GM12878 (cell line): ENCODE results near the gene GINS2.

Source experiments
- RAD21 ChIP-seq: IDR thresholded peaks from 2 replicates; pipeline ENCODE4 v1.6.1; 2011; ENCODE audit warnings: mild to moderate bottlenecking, low read depth, low read length, moderate library complexity; ENCODE audit not compliant: insufficient read depth
- RAD51 ChIP-seq: fragments of 450-650 bp; IDR thresholded peaks from 2 replicates; pipeline ENCODE4 v1.6.1; 2016; ENCODE audit warnings: moderate library complexity, mild to moderate bottlenecking, inconsistent platforms
- RFX5 ChIP-seq: IDR thresholded peaks from 2 replicates; pipeline ENCODE4 v1.6.1; 2011; ENCODE audit warnings: low read depth, low read length, improper control_type of control experiment
- SRF ChIP-seq, 2 experiments: IDR thresholded peaks; 2 replicates each; pipeline ENCODE4 v1.6.1; 2011; ENCODE audit warnings: low read depth in 2 of 2, low read length in 2 of 2, mild to moderate bottlenecking in 1 of 2, moderate library complexity in 1 of 2
- ZNF24 ChIP-seq: fragments of 450-650 bp; IDR thresholded peaks from 2 replicates; pipeline ENCODE4 v1.6.1; 2017; ENCODE audit warnings: antibody characterized with exemption, mild to moderate bottlenecking
- TF ChIP-seq, protein P1 (sequence below), 3 experiments: IDR thresholded peaks in 2 of 3; conservative IDR thresholded peaks in 1 of 3; 2 replicates each; pipeline ENCODE4 v1.5.1; 2011; ENCODE audit warnings: low read depth in 3 of 3, low read length in 3 of 3, mild to moderate bottlenecking in 3 of 3, control low read depth in 2 of 3, moderate library complexity in 2 of 3, inconsistent platforms in 1 of 3, mixed read lengths in 1 of 3; ENCODE audit not compliant: control insufficient read depth in 2 of 3, insufficient read depth in 1 of 3; ENCODE audit errors: extremely low read depth in 1 of 3
- TF ChIP-seq, protein P2 (sequence below): fragments of 450-650 bp; formaldehyde crosslinking; IDR thresholded peaks from 2 replicates; pipeline ENCODE4 v1.4.0; 2020; ENCODE audit warnings: mild to moderate bottlenecking, moderate library complexity
- TF ChIP-seq, protein P3 (sequence below): IDR thresholded peaks from 2 replicates; pipeline ENCODE4 v1.6.1; 2011; ENCODE audit warnings: low read depth, low read length, improper control_type of control experiment, borderline replicate concordance

DNA sequence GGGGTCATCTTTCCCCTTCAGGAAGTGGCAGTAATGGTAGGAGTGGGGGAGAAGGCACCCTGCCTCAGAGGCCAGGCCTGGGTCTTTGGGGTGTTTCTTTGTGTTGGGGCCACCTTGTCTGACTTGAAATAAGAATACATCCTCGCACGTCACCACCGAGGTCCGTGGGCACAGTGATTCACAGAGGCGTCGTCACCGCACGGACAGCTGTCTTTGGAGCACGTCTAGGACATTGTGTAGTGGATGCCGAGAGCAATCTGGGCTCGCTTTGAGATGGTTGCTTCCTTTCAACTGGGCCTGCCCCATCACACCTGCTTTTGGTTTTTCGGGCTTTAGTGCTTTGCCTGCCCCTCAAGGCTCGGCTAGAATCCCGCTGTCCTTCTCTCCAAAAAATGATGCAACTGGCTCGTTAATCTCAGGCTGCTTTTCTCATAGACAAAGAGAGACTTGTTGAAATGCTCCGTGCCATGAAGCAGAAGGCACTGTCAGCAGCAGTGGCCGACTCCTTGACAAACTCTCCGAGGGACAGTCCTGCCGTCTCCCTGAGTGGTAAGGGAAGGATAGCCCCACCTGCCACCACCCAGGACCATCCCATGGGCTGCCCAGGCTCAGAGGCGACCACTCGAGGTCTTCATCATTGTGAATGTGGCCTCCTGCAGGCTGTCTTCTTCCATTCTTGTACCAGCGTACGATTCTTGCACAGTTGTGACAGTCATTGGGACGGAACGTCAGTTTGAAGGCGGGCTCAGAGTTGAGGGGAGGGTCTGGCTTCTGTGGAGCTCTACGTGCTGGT is 24.0 kb downstream of the GINS2 start:
- TF ChIP-seq RAD21 (no peak), RFX5 (no peak), RAD51 (no peak), ZNF24 (no peak), SRF (IDR thresholded peaks at IDR 0.05; ENCODE audit: low read depth in 2 of 2, low read length in 2 of 2) (no peak)
- TF ChIP-seq, protein P1, sequence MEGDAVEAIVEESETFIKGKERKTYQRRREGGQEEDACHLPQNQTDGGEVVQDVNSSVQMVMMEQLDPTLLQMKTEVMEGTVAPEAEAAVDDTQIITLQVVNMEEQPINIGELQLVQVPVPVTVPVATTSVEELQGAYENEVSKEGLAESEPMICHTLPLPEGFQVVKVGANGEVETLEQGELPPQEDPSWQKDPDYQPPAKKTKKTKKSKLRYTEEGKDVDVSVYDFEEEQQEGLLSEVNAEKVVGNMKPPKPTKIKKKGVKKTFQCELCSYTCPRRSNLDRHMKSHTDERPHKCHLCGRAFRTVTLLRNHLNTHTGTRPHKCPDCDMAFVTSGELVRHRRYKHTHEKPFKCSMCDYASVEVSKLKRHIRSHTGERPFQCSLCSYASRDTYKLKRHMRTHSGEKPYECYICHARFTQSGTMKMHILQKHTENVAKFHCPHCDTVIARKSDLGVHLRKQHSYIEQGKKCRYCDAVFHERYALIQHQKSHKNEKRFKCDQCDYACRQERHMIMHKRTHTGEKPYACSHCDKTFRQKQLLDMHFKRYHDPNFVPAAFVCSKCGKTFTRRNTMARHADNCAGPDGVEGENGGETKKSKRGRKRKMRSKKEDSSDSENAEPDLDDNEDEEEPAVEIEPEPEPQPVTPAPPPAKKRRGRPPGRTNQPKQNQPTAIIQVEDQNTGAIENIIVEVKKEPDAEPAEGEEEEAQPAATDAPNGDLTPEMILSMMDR (IDR thresholded peaks at IDR 0.05 in 2 of 3, conservative IDR thresholded peaks at IDR 0.05 in 1 of 3; ENCODE audit: control insufficient read depth in 2 of 3, extremely low read depth in 1 of 3, insufficient read depth in 1 of 3, low read depth in 3 of 3, low read length in 3 of 3): no peak
- TF ChIP-seq, protein P2, sequence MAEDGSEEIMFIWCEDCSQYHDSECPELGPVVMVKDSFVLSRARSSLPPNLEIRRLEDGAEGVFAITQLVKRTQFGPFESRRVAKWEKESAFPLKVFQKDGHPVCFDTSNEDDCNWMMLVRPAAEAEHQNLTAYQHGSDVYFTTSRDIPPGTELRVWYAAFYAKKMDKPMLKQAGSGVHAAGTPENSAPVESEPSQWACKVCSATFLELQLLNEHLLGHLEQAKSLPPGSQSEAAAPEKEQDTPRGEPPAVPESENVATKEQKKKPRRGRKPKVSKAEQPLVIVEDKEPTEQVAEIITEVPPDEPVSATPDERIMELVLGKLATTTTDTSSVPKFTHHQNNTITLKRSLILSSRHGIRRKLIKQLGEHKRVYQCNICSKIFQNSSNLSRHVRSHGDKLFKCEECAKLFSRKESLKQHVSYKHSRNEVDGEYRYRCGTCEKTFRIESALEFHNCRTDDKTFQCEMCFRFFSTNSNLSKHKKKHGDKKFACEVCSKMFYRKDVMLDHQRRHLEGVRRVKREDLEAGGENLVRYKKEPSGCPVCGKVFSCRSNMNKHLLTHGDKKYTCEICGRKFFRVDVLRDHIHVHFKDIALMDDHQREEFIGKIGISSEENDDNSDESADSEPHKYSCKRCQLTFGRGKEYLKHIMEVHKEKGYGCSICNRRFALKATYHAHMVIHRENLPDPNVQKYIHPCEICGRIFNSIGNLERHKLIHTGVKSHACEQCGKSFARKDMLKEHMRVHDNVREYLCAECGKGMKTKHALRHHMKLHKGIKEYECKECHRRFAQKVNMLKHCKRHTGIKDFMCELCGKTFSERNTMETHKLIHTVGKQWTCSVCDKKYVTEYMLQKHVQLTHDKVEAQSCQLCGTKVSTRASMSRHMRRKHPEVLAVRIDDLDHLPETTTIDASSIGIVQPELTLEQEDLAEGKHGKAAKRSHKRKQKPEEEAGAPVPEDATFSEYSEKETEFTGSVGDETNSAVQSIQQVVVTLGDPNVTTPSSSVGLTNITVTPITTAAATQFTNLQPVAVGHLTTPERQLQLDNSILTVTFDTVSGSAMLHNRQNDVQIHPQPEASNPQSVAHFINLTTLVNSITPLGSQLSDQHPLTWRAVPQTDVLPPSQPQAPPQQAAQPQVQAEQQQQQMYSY (CRISPR knock-in tag): no peak
- TF ChIP-seq, protein P3, sequence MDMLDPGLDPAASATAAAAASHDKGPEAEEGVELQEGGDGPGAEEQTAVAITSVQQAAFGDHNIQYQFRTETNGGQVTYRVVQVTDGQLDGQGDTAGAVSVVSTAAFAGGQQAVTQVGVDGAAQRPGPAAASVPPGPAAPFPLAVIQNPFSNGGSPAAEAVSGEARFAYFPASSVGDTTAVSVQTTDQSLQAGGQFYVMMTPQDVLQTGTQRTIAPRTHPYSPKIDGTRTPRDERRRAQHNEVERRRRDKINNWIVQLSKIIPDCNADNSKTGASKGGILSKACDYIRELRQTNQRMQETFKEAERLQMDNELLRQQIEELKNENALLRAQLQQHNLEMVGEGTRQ: no peak
